G401.6 (cell line): ENCODE measurements around the gene TAS2R50.
A peak's percentile ranks its signal among the peaks of the same experiment; 100 is the strongest.

ENCODE experiments used
- FAIRE-seq: peaks from 2 replicates; lab custom pipeline; 2012; peaks lifted over from hg19 to GRCh38; lab: Jason Lieb, UNC

TAS2R50 gene

GRCh38 chr12:10952645-10953044 lies 34.1 kb downstream of the TAS2R50 start:
- FAIRE-seq: no peak

DNA sequence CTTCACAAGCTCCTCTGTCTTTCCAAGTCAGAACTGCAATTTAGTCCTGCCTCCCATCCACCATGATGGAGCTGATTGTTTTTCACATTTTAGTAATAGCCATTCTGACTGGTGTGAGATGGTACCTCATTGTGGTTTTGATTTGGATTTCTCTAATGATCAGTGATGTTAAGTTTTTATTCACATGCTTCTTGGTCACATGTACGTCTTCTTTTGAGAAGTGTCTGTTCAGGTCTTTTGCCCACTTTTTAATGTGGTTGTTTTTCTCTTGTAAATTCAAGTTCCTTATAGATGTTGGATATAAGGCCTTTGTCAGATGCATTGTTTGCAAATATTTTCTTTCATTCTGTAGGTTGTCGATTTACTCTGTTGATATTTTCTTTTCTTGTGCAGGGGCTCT lies 43.5 kb downstream of the TAS2R50 start:
- FAIRE-seq: no peak

DNA sequence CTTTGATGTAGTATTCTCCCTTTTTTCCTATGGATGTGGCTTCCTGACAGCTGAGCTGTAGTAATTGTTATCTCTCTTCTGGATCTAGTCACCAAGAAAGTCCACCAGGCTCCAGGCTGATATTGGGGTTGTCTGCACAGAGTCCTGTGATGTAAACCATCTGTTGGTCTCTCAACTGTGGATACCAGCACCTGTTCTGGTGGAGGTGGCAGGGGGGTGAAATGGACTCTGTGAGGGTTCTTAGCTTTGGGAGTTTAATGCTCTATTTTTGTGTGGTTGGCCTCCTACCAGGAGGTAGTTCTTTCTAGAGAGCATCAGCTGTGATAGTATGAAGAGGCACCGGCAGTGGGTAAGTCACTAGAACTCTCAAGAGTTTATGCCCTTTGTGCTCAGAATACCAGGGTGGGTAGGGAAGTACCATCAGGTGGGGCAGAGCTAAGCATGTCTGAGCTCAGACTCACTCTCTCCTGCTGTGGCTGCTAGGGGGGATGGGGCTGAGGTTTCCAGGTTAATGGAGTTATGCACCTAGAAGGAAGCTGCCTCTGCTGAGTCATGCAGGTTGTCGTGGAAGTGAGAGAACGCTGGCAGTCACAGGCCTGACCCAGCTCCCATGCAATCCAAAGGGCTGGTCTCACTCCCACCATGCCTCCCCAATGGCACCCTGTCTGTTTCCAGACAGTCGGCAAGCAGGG lies 44.6 kb downstream of the TAS2R50 start:
- FAIRE-seq: no peak

DNA sequence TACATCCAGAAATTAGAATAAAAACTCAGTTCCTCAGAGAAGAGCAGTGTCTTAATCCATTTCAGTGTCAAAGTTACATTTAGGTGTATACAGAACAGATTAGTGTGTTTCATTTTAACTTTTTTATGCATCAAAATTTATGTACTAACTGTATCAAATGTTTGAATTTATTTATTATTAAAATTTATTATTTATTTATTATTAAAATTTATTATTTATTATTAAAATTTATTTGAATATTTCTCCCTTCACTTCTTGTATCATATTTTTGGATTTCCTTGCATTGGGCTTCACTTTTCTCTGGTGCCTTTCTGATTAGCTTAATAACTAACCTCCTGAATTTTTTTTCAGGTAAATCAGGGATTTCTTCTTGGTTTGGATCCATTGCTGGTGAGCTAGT lies 45.3 kb downstream of the TAS2R50 start:
- FAIRE-seq: peak; percentile 79

DNA sequence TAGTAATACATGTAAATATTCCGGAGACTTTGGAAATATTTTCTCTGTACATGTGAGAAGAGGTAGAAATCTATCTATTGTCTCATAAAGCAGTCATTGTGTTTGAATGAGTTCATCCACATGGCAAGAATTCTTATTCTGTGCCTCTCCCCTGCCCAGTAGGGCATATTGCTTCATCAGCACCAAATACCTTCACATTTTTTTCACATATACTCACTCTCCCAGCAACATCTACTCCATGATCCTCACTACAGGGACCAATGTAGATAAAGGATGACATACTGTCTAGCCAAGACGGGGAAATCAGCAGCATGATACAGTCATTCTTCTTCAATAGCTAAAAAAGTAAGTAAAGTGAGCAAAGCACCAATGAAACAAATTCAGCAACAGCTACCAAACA lies 46.3 kb downstream of the TAS2R50 start:
- no peak for FAIRE-seq

DNA sequence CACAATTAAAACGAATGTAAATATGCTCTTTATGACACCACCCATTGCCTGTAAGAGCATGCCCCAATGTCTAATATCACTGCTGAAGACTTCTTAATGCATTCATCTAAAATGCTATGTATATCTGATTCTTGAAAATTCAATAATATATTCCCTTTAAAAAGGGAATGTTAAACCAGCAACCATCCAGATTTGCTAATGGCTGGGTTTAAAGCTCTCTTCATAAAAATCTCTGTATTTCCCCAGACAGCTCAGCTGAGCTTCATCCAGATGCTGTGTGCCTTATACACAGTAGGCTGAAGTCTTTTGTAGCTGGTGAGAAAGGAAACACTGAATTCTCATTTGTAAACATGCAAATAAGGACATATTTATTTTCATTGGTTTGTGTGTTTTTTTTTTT lies 47.5 kb downstream of the TAS2R50 start, which contains the start of gene TAS2R14:
TSS of gene TAS2R14 (minus strand) at position 101 of the 400 bp plus-strand sequence. CDS start at position 45, 56 bp downstream.
- no peak for FAIRE-seq

GRCh38 chr12:10936506-10936905 lies 50.2 kb downstream of the TAS2R50 start:
- FAIRE-seq: no peak
